ENCODE measurements around the gene MRPS27.

DNA sequence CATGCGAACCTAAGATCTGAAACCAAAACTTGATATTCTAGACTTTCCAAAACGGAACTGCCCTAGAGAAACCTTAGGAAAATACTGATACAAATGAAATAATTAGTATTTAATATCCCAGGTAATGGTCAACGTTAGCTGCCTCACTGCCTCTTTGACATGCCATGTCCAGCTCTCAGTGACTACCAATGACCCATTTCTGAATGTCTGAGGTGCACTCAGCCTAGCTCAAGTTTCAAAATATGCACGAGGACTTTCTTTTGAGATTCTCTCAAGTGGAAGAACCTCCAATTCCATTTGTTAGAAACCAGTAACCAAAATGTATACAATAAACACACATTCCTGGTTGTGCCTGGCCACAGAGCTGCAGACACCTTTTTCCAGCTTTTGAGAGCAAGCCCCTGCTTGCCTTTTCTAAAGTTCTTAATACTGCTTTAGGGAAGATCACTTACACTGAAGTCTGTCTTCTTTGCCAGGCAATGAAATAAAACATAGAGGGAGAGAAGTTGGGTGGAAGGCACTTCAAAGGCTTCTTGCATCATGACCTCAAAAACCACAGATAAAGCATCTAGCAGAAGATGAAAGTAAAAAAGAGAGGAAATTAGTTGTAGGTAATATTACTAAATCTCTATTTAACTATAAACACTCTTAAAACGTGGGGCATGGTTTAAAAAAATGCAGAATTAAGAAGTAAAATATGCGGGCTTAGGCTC lies 87.9 kb downstream of the MRPS27 start:
- TF ChIP-seq YY1 (IDR thresholded peaks at IDR 0.05; ENCODE audit: insufficient read depth, insufficient read length) (no peak), ZNF274 (IDR thresholded peaks at IDR 0.05; ENCODE audit: low read depth, low read length) (no peak)
